Vagina (tissue), 2 donors: Measurements from ENCODE around the gene ZNF70.

ENCODE experiments used
- CTCF ChIP-seq, 3 experiments: fragments of 450-650 bp in 2 of 3; fragments of 200-600 bp in 1 of 3; sonication (generic) in 1 of 3; IDR thresholded peaks; one replicate each; pipeline ENCODE4 v1.5.1; 2017 to 2019; ENCODE audit warnings: antibody characterized with exemption in 3 of 3, mild to moderate bottlenecking in 2 of 3, moderate library complexity in 2 of 3
- POLR2A ChIP-seq, 2 donors: fragments of 450-650 bp; IDR thresholded peaks; one replicate each; pipeline ENCODE4 v1.6.1; 2017; ENCODE audit warnings: antibody characterized with exemption in 2 of 2, mild to moderate bottlenecking in 2 of 2, moderate library complexity in 2 of 2

GRCh38 chr22:23720855-23721254 lies 30.1 kb downstream of the ZNF70 start:
- TF ChIP-seq CTCF (IDR thresholded peaks at IDR 0.05) (no peak), POLR2A (IDR thresholded peaks at IDR 0.05) (no peak)
